Renal pelvis (tissue), 4 donors: ENCODE measurements around the gene RPTOR. TPM values are rescaled to one million over a fixed set of nuclear protein-coding genes. Genes with fewer than 3 reads are reported as not detected.

Experiments
- DNase-seq: peaks from one replicate; pipeline ENCODE4 v3.0.0-alpha.2; 2013
- polyA plus RNA-seq, 3 donors: library from polyadenylated mRNA; unstranded; fragments of 120-200 nt; gene quantifications; one replicate each; pipeline ENCODE4 v1.2.1, GENCODE V29; 2013; ENCODE audit not compliant: insufficient read length in 3 of 3

Gene RPTOR
- polyA plus RNA-seq, 3 donors, result 20.7 to 25.0 (median 22.9) TPM

DNA sequence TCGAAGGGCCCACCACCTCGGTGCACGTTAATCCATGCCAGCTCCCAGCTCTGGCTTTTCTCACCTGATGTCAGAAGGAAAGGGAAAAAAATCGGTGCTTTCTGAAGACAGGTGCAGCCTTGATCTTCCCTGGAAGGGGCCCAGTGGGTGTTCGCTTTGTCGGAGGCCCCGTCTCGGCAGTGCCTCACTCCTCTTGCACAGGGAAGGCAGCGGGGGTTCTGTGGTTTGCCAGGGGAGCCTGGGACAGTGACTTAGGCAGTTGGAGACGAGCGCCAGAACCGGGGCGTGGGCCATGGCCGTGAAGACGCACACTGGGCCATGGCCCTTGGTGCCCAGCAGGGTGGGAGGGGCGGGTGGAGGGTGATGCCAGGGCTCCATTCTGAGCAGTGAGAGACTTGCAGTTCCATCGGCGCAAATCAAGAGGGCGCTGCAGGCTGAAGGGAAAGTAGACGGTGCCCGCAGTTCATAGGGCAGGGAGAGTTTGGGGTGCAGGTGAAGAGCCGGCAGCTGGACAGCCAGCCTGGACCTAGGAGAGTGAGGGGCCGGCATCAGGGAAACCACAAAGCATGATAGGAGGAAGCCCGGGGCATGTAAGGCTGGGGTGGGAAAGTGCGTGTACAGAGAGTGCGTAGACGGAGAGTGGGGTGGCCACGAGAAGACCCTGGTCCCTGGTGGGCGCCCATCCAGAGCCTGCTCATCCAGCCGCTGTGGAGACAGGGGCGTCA is 345.7 kb downstream of the RPTOR start:
- DNase-seq, result no peak

DNA sequence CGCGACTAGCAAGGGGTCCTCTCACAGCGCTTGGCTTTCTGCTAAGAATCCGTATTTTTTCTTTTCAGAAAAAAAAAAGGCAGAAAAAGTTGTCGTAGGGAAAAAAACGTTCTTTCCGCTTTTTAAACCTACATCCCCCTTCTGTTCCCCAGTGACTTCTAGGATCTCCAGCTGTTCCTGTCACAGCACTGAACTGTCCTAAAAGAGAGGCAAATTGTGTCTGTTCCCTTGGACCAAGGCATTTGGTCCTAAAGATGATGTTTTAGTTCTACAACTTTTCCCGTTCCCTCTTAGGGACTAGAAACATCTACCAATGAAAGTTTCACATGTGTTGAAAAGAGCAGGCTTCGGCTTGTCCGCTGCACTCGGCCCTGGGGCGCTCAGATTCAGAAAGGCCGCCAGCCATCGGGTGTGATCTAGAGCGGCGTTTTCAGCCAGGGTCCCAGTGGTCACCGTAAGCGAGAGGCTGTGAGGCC is 346.3 kb downstream of the RPTOR start:
- DNase-seq, result no peak

DNA sequence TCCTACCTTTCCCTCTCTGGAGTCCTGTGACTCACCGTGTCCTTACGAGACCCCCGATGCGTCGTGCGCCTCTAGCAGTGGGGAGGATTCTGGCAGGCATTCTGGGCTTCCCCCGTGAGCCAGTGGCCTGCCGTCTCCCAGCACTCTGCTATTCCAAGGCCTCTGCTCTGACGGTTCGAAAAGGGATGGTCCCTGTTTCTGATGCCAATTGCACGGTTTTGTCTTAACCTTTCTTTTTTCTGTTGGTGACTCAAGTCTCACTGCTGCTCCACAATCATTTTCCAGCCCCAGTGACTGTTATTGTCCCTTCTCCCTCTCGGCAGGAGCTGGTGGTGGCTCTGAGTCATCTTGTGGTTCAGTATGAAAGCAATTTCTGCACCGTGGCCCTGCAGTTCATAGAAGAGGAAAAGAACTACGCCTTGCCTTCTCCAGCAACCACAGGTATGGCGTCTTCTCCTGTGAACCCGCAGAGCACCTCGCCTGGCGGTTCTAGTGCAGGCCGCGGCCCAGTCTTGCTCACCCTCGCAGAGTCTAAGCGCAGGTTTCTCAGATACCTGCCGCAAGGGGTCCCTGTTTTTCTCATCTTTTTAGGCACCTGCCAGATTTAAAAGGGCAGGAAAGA is 346.9 kb downstream of the RPTOR start:
- DNase-seq, result no peak

DNA sequence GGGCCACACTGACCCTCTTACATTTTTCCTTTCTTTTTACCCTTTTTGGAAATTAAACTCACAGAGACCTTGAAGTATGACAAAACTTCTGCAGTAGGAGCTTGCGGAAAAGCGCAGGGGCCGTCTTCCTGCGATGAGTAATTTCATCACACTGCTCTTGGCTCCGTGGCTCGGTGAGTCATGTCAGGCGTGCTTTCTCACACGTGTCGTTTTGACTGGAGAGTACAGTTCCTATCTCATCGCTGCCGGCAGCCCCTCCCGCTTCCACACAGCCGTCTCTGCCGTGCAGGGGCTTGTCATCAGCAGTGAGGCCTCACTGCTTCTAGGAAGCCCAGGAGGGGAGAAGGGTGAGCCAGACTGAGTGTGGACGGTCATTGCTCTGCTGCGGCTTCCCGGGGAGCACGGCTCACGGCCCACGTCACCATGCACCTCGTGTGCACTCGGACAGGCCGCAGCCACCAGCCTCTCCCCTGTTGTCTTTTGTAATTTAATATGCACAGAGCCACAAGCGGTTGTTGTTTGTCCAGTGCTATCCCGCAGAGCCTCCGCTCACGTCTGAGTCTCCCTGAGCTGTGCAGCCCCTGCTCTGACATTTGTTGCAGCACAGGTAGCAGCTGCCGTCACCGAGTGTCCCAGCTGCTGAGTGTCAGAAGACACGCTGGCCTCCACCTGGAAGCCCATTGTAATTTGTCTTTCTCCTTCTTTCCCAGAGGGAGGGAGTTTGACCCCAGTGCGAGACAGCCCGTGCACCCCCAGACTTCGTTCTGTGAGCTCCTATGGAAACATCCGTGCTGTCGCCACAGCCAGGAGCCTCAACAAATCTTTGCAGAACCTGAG is 347.6 kb downstream of the RPTOR start:
- DNase-seq, result no peak

DNA sequence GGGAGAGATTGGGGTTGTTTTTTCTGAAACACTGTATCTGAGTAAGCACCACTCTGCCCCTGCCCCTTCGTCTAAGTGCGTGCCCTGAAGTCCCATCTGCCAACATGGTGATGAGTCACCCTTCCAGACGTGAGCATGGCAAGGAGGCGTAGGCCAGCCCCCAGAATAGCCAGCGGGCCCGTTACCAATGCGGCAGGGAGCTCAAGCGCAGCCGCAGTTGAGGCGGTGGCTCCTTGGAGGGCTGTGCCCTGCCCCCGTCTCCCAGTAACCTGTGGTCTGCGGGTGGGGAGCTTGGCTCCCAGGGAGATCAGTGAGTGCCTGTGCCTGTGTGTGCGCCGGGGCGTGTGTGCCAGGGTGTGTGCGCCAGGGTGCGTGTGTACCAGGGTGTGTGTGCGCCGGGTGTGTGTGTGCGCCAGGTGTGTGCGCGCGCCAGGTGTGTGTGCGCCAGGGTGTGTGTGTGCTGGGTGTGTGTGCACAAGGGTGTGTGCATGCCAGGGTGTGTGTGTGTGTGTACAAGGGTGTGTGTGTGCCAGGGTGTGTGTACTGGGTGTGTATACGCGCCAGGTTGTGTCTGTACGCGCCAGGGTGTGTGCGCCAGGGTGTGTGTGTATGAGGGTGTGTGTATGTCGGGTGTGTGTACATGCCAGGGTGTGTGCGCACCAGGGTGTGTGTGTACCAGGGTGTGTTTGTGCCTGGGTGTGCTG is 348.4 kb downstream of the RPTOR start:
- no peak for DNase-seq

DNA sequence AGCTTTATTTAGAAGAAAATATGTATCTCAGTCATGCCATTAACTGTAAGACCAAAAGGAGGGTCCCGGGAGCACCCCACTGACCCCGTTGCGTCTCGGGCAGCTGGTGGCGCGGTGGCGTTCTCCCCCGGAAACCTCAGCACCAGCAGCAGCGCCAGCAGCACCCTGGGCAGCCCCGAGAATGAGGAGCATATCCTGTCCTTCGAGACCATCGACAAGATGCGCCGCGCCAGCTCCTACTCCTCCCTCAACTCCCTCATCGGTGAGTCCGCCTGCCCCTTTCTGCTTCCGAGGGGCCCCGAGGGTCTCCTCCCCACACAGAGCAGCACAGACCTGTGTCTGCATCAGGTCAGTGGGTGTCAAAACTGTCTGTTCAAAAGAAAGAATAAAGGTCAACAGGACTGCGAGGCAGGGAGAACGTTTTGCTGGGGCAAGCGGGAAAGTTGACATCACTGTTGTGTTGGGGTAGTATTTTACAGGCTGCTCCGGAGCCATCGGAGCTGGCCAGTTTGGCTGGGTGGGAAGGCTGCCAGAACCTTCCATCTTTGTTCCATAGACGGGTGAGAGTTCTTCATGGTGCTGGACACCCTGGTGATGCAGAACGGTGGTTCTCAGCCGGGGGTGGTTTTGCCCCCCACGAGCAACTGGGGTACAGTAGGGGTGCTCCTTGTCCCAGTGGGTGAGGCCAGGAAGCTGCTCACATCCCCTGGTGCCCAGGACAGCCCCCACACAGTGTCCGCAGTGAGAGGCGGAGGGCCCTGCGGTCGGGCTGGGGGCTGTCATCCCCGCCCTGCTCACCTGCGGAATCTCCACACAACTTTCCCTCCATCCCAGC is 349.2 kb downstream of the RPTOR start:
- no peak for DNase-seq

DNA sequence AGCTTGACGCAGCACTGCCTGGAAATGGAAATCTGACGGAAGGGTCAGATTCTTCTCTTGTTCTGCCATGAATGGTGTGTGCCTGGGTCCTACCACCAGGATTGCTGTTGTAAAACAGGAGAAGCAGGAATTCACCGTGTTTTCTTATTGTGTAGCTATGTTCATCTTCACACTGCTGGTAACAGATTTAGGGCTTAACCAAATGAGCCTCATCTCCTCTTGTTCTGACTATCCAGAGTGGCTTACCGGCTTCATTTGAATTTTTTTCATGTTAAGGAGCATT is 349.7 kb downstream of the RPTOR start:
- DNase-seq, result no peak

DNA sequence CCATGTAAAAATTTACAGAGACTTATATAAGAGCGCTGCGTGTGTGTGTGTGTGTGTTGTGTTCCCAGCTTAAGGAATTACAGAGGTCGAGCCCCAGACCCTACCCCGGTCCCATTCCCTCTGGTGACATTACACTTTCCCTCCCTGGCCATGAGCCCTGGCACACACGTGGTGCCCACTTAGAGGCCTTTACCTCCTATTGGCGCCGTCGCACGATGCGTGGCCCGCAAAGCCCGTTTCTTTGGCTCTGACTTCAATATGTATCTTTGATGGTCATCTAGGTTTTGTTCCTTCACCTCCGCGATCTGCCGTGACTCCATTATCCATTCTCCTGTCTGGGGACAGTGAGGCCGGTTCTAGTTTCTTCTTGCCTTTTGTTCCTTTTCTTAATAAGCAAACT is 350.1 kb downstream of the RPTOR start:
- DNase-seq, result no peak

DNA sequence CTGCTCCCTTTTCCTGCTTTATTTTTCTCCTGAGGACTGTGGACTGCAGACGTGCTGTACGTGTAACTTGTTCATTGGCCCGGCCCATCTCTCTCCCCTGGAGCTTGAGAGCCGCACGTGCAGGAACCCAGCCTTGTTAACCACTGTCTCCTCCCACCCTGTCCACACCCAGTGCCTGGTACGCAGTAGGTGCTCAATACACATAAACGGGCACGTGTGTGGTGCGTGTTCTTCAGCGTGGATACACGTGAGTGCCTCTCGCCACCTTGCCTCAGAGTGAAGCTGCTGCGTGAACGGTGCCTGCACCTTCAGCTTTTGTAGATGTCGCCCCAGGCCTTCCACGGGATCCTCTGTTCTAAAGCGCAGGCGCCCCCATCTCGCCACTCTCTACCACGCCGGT is 350.7 kb downstream of the RPTOR start:
- DNase-seq, result no peak

DNA sequence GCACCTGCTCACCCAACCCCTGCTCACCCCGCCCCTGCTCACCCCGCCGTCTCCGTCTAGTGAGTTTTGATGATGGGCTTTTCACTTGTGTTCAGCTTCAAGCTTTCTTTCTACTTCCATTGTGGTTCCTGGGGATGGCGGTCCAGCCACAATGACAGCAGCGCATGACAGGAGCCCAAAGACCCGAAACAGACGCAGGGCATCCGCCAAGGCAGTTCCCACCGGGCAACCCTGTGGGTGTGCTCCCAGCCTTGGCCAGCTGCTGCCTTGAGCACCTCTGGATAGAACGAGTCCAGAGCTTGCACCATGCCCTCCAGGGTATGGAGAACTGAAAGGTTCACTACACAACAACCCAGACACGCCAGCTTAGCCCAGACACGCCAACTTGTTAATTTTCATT is 354.1 kb downstream of the RPTOR start:
- DNase-seq, result no peak

DNA sequence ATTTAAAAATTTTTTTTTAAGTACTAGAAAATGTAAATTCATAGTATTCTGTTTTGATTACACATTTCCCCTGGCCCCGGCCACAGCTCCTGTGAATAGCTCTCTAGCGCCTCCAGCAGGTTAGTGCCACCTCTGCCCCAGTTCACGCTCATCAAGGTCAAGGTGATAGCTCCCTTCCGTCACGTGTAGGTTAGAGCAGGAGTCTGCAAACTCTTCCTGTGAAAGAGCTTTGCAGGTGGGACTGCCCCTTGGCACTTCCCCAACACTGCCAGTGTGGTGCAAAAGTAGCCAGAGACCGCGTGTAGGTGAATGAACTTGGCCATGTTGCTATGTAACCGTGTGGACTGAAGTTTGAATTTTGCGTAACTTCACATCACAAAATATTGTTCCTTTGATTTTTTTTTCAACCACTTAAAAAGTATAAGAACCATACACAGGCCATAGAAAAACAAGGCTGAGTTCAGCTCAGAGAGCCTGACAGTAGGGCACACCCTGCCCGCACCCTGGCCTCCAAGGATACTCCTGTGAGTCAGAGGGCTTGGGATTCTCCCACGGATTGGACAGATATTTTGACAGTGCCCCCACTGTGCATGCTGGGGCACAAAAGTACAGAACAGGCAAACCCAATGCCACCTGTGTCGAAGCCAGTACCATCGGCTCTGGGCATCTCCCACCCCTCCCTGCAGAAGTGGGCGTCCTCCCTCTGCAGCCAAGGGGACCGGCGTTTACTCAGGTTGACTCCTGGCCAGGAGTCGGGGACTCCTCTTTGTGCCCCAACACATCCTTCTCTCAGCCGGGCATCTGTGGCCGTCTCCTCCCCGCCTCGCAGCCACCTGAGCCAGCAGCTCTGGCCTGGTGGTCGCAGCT is 355.0 kb downstream of the RPTOR start:
- no peak for DNase-seq

DNA sequence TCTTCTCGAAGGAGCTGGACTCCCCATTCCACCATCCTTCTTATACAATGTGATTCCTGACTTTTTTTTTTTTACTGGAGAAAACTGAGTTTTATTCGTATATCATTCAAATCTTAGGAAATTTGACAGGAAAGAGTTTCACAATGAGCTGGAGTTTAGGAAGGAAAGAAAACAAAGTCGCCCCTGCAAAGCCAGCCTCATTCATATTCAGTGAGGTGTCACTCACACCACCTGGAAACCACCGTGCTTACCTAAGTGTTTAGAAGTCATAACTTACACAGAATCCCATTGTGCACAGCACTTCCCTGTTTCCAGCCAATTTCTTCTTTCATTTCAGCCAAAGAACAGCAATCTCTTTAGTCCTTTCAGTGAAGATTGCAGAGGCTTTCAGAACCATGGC is 356.7 kb downstream of the RPTOR start:
- DNase-seq, result no peak

DNA sequence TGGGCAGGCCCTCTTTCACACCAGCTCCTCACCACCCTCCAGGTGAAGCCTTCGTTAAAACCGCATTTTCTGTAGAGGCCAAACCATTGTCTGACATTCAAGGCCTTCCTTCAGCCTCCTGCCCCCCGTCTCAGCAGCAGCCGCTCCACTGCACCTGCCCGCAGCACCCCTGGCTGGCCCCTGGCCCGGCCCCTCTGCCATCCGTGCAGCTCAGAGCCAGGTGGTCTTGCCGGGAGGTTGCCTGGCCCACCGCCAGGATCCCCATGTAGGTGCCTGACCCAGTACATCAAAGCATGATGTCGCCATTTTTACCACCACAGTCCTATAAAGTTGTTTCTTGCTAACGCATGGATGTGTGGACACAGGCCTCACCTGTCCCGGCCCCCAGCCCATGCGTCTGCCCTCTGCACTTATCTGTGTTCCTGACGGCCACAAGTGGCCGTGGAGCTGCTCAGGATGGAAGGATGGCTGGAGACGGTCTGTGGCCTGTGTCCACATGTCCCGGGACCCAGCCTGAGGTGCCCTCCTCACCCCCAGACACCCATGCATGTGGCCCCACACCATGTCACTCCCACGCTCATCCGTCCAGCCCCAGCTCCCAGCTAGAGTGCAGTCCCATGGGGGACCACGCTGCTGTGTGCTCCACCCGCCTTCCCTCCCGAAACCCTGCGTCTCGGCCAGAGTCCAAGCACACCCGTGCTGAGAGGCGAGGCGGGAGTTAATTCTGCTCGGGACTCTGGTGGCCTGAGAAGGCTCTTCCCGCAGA is 357.7 kb downstream of the RPTOR start:
- DNase-seq, result no peak

DNA sequence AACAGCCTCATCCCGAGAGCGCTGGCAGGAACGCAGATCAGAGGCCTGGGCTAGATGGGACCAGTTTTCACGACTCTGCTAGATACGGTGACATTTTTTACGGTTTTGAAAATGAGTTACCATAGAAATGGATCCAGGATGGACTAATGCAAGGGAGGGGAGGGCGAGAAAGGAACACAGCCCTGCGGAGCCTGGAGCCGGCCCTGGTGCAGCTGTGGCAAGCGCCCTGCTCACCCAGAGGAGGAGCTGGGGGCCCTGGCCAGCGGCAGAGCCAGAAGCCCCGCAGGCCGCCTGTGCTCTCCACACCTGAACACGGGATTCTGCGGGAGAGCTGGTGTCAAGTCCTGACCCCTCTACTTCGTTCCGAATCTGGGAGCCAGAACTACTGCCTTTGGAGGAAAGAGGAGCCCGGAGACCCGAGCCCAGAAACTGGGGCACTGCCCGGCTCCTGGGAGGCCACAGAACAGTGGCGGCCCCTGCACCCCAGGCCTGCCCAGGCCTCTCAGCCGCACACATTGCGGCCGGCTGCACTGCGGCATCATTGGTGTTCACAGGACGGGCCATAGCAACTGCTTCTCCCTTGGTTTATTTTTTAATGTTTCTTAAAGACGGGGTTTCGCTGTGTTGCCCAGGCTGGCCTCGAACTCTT is 358.4 kb downstream of the RPTOR start:
- no peak for DNase-seq

DNA sequence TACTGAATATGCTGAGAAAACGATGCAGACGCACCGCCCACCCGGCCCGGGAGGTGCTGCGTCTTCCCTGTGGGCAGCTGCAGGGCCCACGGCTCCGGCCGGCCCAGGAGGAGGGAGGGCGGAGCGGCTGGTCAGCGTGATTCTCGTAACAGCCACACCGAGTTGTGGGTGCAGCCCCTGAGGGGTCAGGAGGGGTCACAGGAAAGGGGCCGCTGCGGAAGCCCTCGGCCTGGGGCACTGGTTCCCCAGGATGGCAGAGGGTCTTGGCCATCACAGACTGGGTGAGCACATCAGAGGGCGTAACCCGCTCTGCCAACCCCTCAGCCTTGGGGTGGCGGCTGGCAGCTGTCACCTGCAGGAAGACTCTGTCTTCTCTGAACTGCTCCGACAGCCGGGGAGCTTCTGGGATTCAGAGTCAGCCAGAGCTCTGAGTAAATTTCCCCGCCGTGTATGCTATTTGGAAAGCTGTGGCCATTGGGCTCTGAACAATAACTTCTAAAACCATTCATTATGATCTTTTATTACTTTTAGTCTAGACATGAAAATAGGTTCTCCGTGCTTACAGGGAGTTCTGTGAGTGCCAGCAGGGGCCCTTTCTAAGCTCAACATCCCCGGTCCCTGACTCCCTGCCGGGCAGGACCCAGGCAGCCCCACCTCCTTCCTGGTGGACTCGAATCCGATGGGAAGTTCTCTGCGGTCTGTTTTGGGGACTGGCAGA is 359.6 kb downstream of the RPTOR start:
- DNase-seq, result no peak

DNA sequence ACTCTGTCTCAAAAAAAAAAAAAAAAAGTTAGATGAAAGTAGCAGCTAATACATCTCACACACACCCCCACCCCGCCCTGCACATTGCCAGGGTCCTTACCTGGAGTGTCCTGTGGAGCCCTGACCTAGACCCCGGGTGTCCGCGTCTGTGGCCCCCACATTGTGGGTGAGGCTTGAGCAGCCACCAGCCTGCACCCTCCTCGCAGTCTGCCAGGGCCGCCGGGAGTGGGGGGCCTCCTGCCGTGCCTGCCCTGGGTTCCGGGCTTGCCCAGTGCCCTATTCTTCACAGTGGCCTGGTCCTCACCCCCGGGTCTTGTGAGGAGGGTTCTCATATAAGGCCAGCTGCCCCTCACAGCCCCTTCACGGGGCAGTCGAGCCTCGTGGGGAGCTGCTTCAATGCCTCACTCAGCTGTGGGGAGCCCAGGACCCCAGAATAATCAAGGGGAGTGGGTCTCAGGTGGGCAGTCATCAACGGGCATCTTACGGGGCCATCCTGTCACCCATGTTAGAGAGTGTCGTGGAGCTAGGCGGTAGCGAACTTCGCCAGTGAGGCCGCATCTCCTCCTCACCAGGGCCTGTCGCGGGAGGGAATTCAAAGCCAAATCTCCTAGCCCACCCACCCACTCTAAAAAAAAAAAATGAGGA is 361.1 kb downstream of the RPTOR start:
- no peak for DNase-seq

DNA sequence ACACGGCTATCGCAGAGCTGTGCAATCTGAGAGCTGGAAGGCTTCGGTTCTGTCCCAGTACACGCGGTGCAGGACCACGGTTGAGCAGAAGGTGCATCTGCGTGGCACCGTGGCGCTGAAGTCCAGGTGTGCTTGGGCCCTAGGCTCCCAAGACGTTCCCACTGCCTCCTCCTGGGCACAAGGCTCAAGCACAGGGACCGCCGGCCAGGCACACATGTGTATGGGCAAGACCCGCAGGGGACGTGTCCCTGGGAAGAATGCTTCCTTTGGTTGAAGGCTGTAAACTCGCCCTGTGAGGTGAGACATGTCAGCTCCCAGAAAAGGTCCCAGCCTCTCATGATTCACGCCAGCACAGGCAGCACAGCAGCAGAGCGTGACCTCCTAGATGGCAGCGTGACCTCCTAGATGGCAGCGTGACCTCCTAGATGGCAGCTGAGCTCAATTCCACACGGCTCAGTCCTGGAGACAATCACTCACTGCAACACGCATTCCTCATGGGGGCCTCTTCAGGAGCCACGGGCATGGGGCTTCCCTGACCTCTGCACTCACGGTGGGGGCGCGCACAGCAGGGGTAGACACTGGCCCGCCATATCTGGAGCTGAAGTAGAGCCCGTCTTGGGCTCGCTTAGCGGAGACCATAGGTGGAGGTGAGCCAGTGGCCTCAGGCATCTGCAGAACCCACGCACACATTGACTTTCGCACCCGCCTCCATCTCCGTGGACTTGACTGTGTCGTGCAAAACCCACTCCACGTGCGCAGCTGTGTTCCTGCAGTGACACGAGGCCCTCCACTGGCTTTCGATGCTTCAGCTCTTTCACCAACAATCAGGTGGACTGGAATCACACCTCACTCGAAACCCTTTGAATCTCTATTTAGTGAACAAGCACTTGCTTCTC is 362.0 kb downstream of the RPTOR start:
- no peak for DNase-seq
